NB4 (cell line): ENCODE data around the gene KIT.

Experiments
- DNase-seq: peaks from one replicate; pipeline ENCODE4 v3.0.0; 2010; ENCODE audit warnings: low read depth
- H3K4me3 ChIP-seq: one replicate; pipeline ENCODE4 v1.5.1; 2011; ENCODE audit warnings: mild to moderate bottlenecking, low read depth, low read length, moderate library complexity
- MYC ChIP-seq: IDR thresholded peaks from 2 replicates; pipeline ENCODE4 v1.6.1; 2011; ENCODE audit warnings: low read depth, low read length
- POLR2A ChIP-seq: IDR thresholded peaks from 2 replicates; pipeline ENCODE4 v1.6.1; 2011; ENCODE audit warnings: mild to moderate bottlenecking; ENCODE audit not compliant: insufficient read length; ENCODE audit errors: extremely low read depth
- TF ChIP-seq, protein P1 (sequence below): IDR thresholded peaks from one replicate; pipeline ENCODE4 v1.5.1; 2012; ENCODE audit warnings: low read depth, low read length
- TF ChIP-seq, protein P2 (sequence below): IDR thresholded peaks from 2 replicates; pipeline ENCODE4 v1.6.1; 2011; ENCODE audit warnings: low read depth, low read length

KIT gene

DNA sequence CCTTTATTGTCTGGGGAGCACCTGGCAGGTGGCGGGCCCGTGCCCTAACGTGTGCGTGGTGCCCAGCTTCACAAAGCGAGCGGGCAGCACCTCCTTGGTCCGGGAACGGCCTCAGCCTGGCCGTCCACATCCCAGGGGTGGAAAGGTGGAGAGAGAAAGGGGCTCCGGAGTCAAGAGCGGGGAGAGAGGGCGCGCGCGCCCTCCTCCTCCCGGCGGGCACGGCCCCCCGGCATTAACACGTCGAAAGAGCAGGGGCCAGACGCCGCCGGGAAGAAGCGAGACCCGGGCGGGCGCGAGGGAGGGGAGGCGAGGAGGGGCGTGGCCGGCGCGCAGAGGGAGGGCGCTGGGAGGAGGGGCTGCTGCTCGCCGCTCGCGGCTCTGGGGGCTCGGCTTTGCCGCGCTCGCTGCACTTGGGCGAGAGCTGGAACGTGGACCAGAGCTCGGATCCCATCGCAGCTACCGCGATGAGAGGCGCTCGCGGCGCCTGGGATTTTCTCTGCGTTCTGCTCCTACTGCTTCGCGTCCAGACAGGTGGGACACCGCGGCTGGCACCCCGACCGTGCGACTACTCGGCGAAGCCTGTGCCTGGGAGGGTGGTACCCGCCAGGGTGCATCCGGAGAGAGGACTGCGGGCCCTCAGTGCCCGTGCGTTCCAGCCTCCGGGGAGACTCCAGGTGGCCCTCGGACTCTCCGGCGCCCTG, at the start of gene KIT:
TSS of gene KIT (plus strand) at position 407 of the 701 bp plus-strand sequence. CDS start at position 465, 58 bp downstream.
- peak within 1 kb of the TSS; percentile 39 for H3K4me3 ChIP-seq
- no peak for TF ChIP-seq MYC
- TF ChIP-seq, protein P1, sequence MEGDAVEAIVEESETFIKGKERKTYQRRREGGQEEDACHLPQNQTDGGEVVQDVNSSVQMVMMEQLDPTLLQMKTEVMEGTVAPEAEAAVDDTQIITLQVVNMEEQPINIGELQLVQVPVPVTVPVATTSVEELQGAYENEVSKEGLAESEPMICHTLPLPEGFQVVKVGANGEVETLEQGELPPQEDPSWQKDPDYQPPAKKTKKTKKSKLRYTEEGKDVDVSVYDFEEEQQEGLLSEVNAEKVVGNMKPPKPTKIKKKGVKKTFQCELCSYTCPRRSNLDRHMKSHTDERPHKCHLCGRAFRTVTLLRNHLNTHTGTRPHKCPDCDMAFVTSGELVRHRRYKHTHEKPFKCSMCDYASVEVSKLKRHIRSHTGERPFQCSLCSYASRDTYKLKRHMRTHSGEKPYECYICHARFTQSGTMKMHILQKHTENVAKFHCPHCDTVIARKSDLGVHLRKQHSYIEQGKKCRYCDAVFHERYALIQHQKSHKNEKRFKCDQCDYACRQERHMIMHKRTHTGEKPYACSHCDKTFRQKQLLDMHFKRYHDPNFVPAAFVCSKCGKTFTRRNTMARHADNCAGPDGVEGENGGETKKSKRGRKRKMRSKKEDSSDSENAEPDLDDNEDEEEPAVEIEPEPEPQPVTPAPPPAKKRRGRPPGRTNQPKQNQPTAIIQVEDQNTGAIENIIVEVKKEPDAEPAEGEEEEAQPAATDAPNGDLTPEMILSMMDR = no peak
- TF ChIP-seq POLR2A = no peak
- TF ChIP-seq, protein P2, sequence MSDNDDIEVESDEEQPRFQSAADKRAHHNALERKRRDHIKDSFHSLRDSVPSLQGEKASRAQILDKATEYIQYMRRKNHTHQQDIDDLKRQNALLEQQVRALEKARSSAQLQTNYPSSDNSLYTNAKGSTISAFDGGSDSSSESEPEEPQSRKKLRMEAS = no peak
- peak; percentile 37 for DNase-seq

DNA sequence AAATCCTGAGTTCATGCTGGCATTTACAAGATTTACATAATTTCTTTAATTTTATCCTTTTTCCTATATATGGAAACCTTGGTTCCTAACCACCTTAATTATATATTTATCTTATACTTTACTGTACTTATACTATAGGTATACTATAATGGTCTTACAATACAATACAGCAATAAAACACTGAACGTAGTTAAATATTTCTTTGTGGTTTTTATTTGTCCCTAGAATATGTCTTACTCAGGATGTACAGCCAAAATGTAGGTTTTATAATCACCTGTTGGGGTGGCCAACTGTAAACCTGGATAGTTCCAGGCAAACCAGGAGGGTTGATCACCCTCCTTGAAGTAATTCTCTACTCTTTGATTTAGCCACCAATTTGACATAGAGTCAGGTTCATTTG, 48.4 kb upstream of the KIT start:
- TF ChIP-seq, protein P1 = no peak
- TF ChIP-seq, protein P2 = no peak
- TF ChIP-seq POLR2A (no peak), MYC (no peak)
- DNase-seq = no peak
- no peak overlapping the region for H3K4me3 ChIP-seq

DNA sequence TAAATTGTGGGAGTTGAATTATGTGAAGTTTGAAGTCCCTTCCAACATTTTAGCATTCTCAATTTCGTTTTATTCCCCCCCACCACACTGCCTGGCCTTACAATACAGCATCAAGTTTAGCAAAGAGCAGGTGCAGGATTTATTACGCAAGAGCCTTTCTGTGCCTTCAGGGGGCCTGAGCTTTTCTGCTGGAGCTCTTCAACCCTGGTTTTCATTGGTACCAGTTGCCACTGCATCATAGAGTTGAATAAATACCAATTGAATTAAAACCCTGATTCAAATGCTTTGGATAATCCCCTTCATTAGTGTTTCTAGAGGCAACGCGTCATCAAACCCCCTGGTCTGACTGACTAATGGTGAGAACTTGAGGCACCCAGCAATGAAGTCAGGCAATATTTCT, 43.6 kb upstream of the KIT start:
- no peak overlapping the region for H3K4me3 ChIP-seq
- TF ChIP-seq, protein P1 = no peak
- TF ChIP-seq, protein P2 = no peak
- TF ChIP-seq POLR2A = no peak
- no peak for TF ChIP-seq MYC
- DNase-seq = no peak

DNA sequence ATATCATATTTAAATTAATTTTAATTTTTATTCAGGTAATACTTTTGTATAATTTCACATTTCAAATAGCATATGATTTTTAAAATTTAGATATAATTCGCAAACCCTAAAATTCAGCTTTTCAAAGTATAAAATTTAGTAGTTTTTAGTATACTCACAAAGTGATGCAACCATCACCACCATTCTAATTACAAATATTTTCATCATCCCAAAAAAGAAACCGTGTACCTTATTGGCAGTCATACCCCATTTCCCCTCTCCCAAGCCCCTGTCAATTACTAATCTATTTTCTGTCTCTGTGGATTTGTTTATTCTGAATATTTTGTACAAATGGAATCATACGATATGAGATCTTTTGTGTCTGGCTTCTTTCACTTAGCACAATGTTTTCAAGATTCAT, 37.0 kb upstream of the KIT start:
- no peak for DNase-seq
- H3K4me3 ChIP-seq = no peak overlapping the region
- no peak for TF ChIP-seq POLR2A
- no peak for TF ChIP-seq MYC

DNA sequence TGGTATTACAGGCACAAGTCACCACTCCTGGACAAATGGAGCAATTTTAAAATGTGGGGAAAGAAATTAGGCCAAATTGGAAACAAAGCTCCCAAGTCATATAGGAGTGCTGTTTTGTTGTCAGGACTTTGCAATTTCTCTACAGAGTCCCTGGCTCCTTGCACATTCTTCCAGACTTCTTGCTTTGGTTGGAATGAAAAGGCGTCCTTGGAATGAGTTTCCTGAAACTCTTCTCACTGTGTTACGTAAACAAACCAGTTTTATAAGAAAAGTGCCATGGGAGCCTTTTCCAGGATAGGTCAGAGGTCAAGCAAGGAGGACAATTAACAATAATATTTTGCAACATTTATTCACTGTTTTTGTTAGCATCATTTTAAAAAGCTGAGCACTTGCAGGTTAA, 32.4 kb upstream of the KIT start:
- no peak overlapping the region for H3K4me3 ChIP-seq
- no peak for DNase-seq
- TF ChIP-seq, protein P2 = no peak
- no peak for TF ChIP-seq MYC
- TF ChIP-seq POLR2A = no peak
- TF ChIP-seq, protein P1 = no peak

DNA sequence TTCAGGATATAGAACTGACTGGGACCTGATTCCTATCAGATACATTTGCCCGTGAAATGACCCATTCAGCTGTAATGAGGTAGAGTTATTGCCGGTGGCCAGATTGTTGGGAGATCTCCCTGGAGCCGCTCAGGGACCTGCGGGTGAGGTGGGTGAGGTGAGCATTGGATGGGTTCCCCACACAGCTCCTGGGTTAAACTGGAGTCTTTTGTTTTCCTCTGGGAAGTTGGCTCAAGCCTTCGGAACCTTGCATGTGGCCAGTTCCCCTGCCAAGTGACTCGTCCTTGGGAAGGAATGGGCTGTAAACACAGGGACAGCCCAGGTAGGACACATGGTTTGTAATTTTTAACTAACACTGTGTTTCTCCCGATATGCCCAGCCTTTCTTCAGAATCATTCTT, 31.6 kb upstream of the KIT start:
- no peak overlapping the region for H3K4me3 ChIP-seq
- TF ChIP-seq, protein P2 = no peak
- TF ChIP-seq, protein P1 = no peak
- DNase-seq = no peak
